ENCODE data around the gene SARDH.

Gene SARDH

GRCh38 chr9:133780962-133781827, 43.0 kb upstream of the SARDH start:
- Histone ChIP-seq H3K27ac (ENCODE audit: insufficient read depth, low read length, poor library complexity, severe bottlenecking) (no peak overlapping the region), H3K36me3 (ENCODE audit: control insufficient read depth, insufficient read depth, low read length) (no peaks in the 10 kb centered on the region), H3K9me3 (ENCODE audit: control insufficient read depth, low read length) (no peaks in the 10 kb centered on the region), H3K4me1 (ENCODE audit: control insufficient read depth, insufficient read depth, low read length, poor library complexity, severe bottlenecking) (no peaks in the 10 kb centered on the region), H3K4me3 (ENCODE audit: insufficient read depth, low read depth, low read length, poor library complexity, severe bottlenecking) (no peak overlapping the region), H3K27me3 (replicated peaks; ENCODE audit: control insufficient read depth, insufficient read depth, low read length, poor library complexity, severe bottlenecking) (no peaks in the 10 kb centered on the region)
- DNase-seq, result no peak

GRCh38 chr9:133780404-133780945, 42.3 kb upstream of the SARDH start:
- H3K27me3 ChIP-seq (replicated peaks; ENCODE audit: control insufficient read depth, insufficient read depth, low read length, poor library complexity, severe bottlenecking), result no peaks in the 10 kb centered on the region
- H3K4me3 ChIP-seq (ENCODE audit: insufficient read depth, low read depth, low read length, poor library complexity, severe bottlenecking), result no peak overlapping the region
- H3K4me1 ChIP-seq (ENCODE audit: control insufficient read depth, insufficient read depth, low read length, poor library complexity, severe bottlenecking), result no peaks in the 10 kb centered on the region
- no peaks in the 10 kb centered on the region for H3K9me3 ChIP-seq (ENCODE audit: control insufficient read depth, low read length)
- DNase-seq, result no peak
- H3K36me3 ChIP-seq (ENCODE audit: control insufficient read depth, insufficient read depth, low read length), result no peaks in the 10 kb centered on the region
- no peak overlapping the region for H3K27ac ChIP-seq (ENCODE audit: insufficient read depth, low read length, poor library complexity, severe bottlenecking)

- Histone ChIP-seq H3K4me3 (ENCODE audit: insufficient read depth, low read depth, low read length, poor library complexity, severe bottlenecking) (no peak overlapping the region), H3K9me3 (ENCODE audit: control insufficient read depth, low read length) (no peaks in the 10 kb centered on the region), H3K36me3 (ENCODE audit: control insufficient read depth, insufficient read depth, low read length) (no peaks in the 10 kb centered on the region), H3K4me1 (ENCODE audit: control insufficient read depth, insufficient read depth, low read length, poor library complexity, severe bottlenecking) (no peaks in the 10 kb centered on the region), H3K27me3 (replicated peaks; ENCODE audit: control insufficient read depth, insufficient read depth, low read length, poor library complexity, severe bottlenecking) (no peaks in the 10 kb centered on the region), H3K27ac (ENCODE audit: insufficient read depth, low read length, poor library complexity, severe bottlenecking) (no peak overlapping the region)
- DNase-seq, result no peak
Observed at GRCh38 chr9:133779516-133780403, 41.6 kb upstream of the SARDH start.

GRCh38 chr9:133779081-133779480, 40.9 kb upstream of the SARDH start:
- Histone ChIP-seq H3K4me3 (ENCODE audit: insufficient read depth, low read depth, low read length, poor library complexity, severe bottlenecking) (no peak overlapping the region), H3K27me3 (replicated peaks; ENCODE audit: control insufficient read depth, insufficient read depth, low read length, poor library complexity, severe bottlenecking) (no peaks in the 10 kb centered on the region), H3K9me3 (ENCODE audit: control insufficient read depth, low read length) (no peaks in the 10 kb centered on the region), H3K27ac (ENCODE audit: insufficient read depth, low read length, poor library complexity, severe bottlenecking) (no peak overlapping the region), H3K36me3 (ENCODE audit: control insufficient read depth, insufficient read depth, low read length) (no peaks in the 10 kb centered on the region), H3K4me1 (ENCODE audit: control insufficient read depth, insufficient read depth, low read length, poor library complexity, severe bottlenecking) (no peaks in the 10 kb centered on the region)
- no peak for DNase-seq

- Histone ChIP-seq H3K27me3 (replicated peaks; ENCODE audit: control insufficient read depth, insufficient read depth, low read length, poor library complexity, severe bottlenecking) (no peaks in the 10 kb centered on the region), H3K36me3 (ENCODE audit: control insufficient read depth, insufficient read depth, low read length) (no peaks in the 10 kb centered on the region), H3K27ac (ENCODE audit: insufficient read depth, low read length, poor library complexity, severe bottlenecking) (no peak overlapping the region), H3K9me3 (ENCODE audit: control insufficient read depth, low read length) (no peaks in the 10 kb centered on the region), H3K4me1 (ENCODE audit: control insufficient read depth, insufficient read depth, low read length, poor library complexity, severe bottlenecking) (no peaks in the 10 kb centered on the region), H3K4me3 (ENCODE audit: insufficient read depth, low read depth, low read length, poor library complexity, severe bottlenecking) (no peak overlapping the region)
- no peak for DNase-seq
Observed at GRCh38 chr9:133778336-133779013, 40.3 kb upstream of the SARDH start.

GRCh38 chr9:133777871-133778270, 39.7 kb upstream of the SARDH start:
- no peak overlapping the region for H3K4me3 ChIP-seq (ENCODE audit: insufficient read depth, low read depth, low read length, poor library complexity, severe bottlenecking)
- no peak overlapping the region for H3K27ac ChIP-seq (ENCODE audit: insufficient read depth, low read length, poor library complexity, severe bottlenecking)
- no peaks in the 10 kb centered on the region for H3K27me3 ChIP-seq (replicated peaks; ENCODE audit: control insufficient read depth, insufficient read depth, low read length, poor library complexity, severe bottlenecking)
- DNase-seq, result no peak
- no peaks in the 10 kb centered on the region for H3K9me3 ChIP-seq (ENCODE audit: control insufficient read depth, low read length)
- H3K36me3 ChIP-seq (ENCODE audit: control insufficient read depth, insufficient read depth, low read length), result no peaks in the 10 kb centered on the region
- H3K4me1 ChIP-seq (ENCODE audit: control insufficient read depth, insufficient read depth, low read length, poor library complexity, severe bottlenecking), result no peaks in the 10 kb centered on the region

- H3K27me3 ChIP-seq (replicated peaks; ENCODE audit: control insufficient read depth, insufficient read depth, low read length, poor library complexity, severe bottlenecking), result no peaks in the 10 kb centered on the region
- H3K9me3 ChIP-seq (ENCODE audit: control insufficient read depth, low read length), result no peaks in the 10 kb centered on the region
- no peaks in the 10 kb centered on the region for H3K4me1 ChIP-seq (ENCODE audit: control insufficient read depth, insufficient read depth, low read length, poor library complexity, severe bottlenecking)
- H3K36me3 ChIP-seq (ENCODE audit: control insufficient read depth, insufficient read depth, low read length), result no peaks in the 10 kb centered on the region
- DNase-seq, result no peak
- H3K4me3 ChIP-seq (ENCODE audit: insufficient read depth, low read depth, low read length, poor library complexity, severe bottlenecking), result no peak overlapping the region
- no peak overlapping the region for H3K27ac ChIP-seq (ENCODE audit: insufficient read depth, low read length, poor library complexity, severe bottlenecking)
Observed at GRCh38 chr9:133777068-133777791, 39.1 kb upstream of the SARDH start.

GRCh38 chr9:133775951-133776905, 38.1 kb upstream of the SARDH start:
- H3K27ac ChIP-seq (ENCODE audit: insufficient read depth, low read length, poor library complexity, severe bottlenecking), result no peak overlapping the region
- H3K4me3 ChIP-seq (ENCODE audit: insufficient read depth, low read depth, low read length, poor library complexity, severe bottlenecking), result no peak overlapping the region
- H3K4me1 ChIP-seq (ENCODE audit: control insufficient read depth, insufficient read depth, low read length, poor library complexity, severe bottlenecking), result no peaks in the 10 kb centered on the region
- H3K9me3 ChIP-seq (ENCODE audit: control insufficient read depth, low read length), result no peaks in the 10 kb centered on the region
- H3K36me3 ChIP-seq (ENCODE audit: control insufficient read depth, insufficient read depth, low read length), result no peaks in the 10 kb centered on the region
- no peaks in the 10 kb centered on the region for H3K27me3 ChIP-seq (replicated peaks; ENCODE audit: control insufficient read depth, insufficient read depth, low read length, poor library complexity, severe bottlenecking)
- DNase-seq, result no peak

Data from effector memory CD4-positive, alpha-beta T cell (primary cell).